Neuronal stem cell (in vitro differentiated cells): Measurements from ENCODE around the gene CACNB1.

ENCODE experiments used
- DNase-seq: peaks from one replicate; pipeline ENCODE4 v3.0.0-alpha.2; 2013; ENCODE audit warnings: low spot score
- H2AFZ ChIP-seq: one replicate; pipeline ENCODE4 v1.6.1; 2013; ENCODE audit warnings: mild to moderate bottlenecking, low read length, inconsistent platforms
- H2AK5ac ChIP-seq: 2 replicates; pipeline ENCODE4 v1.6.1; 2013; ENCODE audit warnings: low read depth, mild to moderate bottlenecking, inconsistent platforms, low read length, moderate library complexity, mixed read lengths
- H2BK120ac ChIP-seq: 2 replicates; pipeline ENCODE4 v1.6.1; 2013; ENCODE audit warnings: low read depth, mild to moderate bottlenecking, inconsistent platforms, low read length, moderate library complexity, mixed read lengths
- H2BK12ac ChIP-seq: one replicate; pipeline ENCODE4 v1.6.1; 2013; ENCODE audit warnings: low read length, inconsistent platforms
- H2BK15ac ChIP-seq: 2 replicates; pipeline ENCODE4 v1.6.1; 2013; ENCODE audit warnings: mild to moderate bottlenecking, low read length, inconsistent platforms, mixed read lengths
- H2BK5ac ChIP-seq: one replicate; pipeline ENCODE4 v1.6.1; 2013; ENCODE audit warnings: inconsistent platforms, mild to moderate bottlenecking, low read length, moderate library complexity
- H3K14ac ChIP-seq: one replicate; pipeline ENCODE4 v1.6.1; 2013; ENCODE audit warnings: low read length, inconsistent platforms
- H3K18ac ChIP-seq: 2 replicates; pipeline ENCODE4 v1.6.1; 2013; ENCODE audit warnings: low read length, inconsistent platforms
- H3K23ac ChIP-seq: 2 replicates; pipeline ENCODE4 v1.6.1; 2013; ENCODE audit warnings: low read depth, mild to moderate bottlenecking, mixed read lengths, low read length, inconsistent platforms; ENCODE audit not compliant: poor library complexity
- H3K27ac ChIP-seq: replicated peaks from 3 replicates; pipeline ENCODE4 v1.5.1; 2013; ENCODE audit warnings: low read length, inconsistent platforms
- H3K27me3 ChIP-seq, 3 experiments: 2 replicates each; pipeline ENCODE4 v1.6.1; 2013; ENCODE audit warnings: low read length in 3 of 3, mild to moderate bottlenecking in 2 of 3, inconsistent platforms in 1 of 3, low read depth in 1 of 3, mixed read lengths in 1 of 3, moderate library complexity in 1 of 3; ENCODE audit not compliant: control insufficient read depth in 3 of 3, insufficient read depth in 3 of 3
- H3K36me3 ChIP-seq, 2 donors: replicated peaks in 1 of 2; 2 replicates each; pipeline ENCODE4 v1.6.1; 2013; ENCODE audit warnings: low read length in 2 of 2; ENCODE audit not compliant: control insufficient read depth in 2 of 2, insufficient read depth in 2 of 2
- H3K4ac ChIP-seq: 2 replicates; pipeline ENCODE4 v1.6.1; 2013; ENCODE audit warnings: inconsistent platforms, mild to moderate bottlenecking, low read length, moderate library complexity
- H3K4me1 ChIP-seq, 2 donors: 1 replicate in 1 of 2; 2 replicates in 1 of 2; pipeline ENCODE4 v1.6.1; 2013; ENCODE audit warnings: low read length in 2 of 2, low read depth in 1 of 2; ENCODE audit not compliant: control insufficient read depth in 2 of 2, insufficient read depth in 1 of 2
- H3K4me2 ChIP-seq: one replicate; pipeline ENCODE4 v1.6.1; 2013; ENCODE audit warnings: mild to moderate bottlenecking, low read length, inconsistent platforms; ENCODE audit not compliant: insufficient read depth, poor library complexity, severe bottlenecking
- H3K4me3 ChIP-seq, 2 donors: 2 replicates each; pipeline ENCODE4 v1.5.1; 2013; ENCODE audit warnings: low read length in 2 of 2, mild to moderate bottlenecking in 2 of 2, inconsistent platforms in 1 of 2, moderate library complexity in 1 of 2
- H3K79me1 ChIP-seq: one replicate; pipeline ENCODE4 v1.6.1; 2013; ENCODE audit warnings: low read depth, mild to moderate bottlenecking, inconsistent platforms, low read length, moderate library complexity
- H3K9ac ChIP-seq: one replicate; pipeline ENCODE4 v1.6.1; 2013; ENCODE audit warnings: mild to moderate bottlenecking, low read depth, low read length, inconsistent platforms; ENCODE audit not compliant: poor library complexity
- H3K9me3 ChIP-seq, 2 donors: replicated peaks in 1 of 2; 2 replicates each; pipeline versions ENCODE3 to v1.6.1; 2013; ENCODE audit warnings: low read length in 2 of 2, mild to moderate bottlenecking in 2 of 2, inconsistent platforms in 1 of 2, low read depth in 1 of 2, mixed read lengths in 1 of 2, moderate library complexity in 1 of 2; ENCODE audit not compliant: control insufficient read depth in 2 of 2, insufficient read depth in 1 of 2
- H4K8ac ChIP-seq: one replicate; pipeline ENCODE4 v1.6.1; 2013; ENCODE audit warnings: low read depth, mild to moderate bottlenecking, inconsistent platforms, low read length, moderate library complexity
- H4K91ac ChIP-seq: one replicate; pipeline ENCODE4 v1.6.1; 2013; ENCODE audit warnings: low read length, low read depth, mild to moderate bottlenecking, inconsistent platforms; ENCODE audit not compliant: poor library complexity
- WGBS, 2 donors: extraction: QIAGEN DNeasy Blood & Tissue Kit; methylation state at CpG; one replicate each; pipeline ENCODE4 v1.1.7; 2013; ENCODE audit warnings: missing lambda C conversion rate in 2 of 2, mixed read lengths in 1 of 2; ENCODE audit not compliant: insufficient read length in 2 of 2, insufficient replicate concordance in 1 of 2; ENCODE audit errors: extremely low coverage in 2 of 2; 5-methylcytosine and 5-hydroxymethylcytosine counted together

CACNB1 gene

GRCh38 chr17:39170558-39170957 is 26.9 kb downstream of the CACNB1 start:
- Histone ChIP-seq H4K8ac (no peak overlapping the region), H3K9ac (no peak overlapping the region), H2BK12ac (no peak overlapping the region), H3K23ac (no peak overlapping the region), H2BK5ac (no peak overlapping the region), H3K4me2 (no peak overlapping the region), H2BK120ac (no peak overlapping the region), H2AK5ac (no peak overlapping the region), H3K79me1 (no peaks in the 10 kb centered on the region), H3K4me3 (no peak overlapping the region), H3K36me3 (no peaks in the 10 kb centered on the region), H4K91ac (no peak overlapping the region), H3K4ac (no peak overlapping the region), H2AFZ (no peak overlapping the region), H3K27me3 (peaks cover 0 to 21% (median 20%) of the 10 kb centered on the region in 3 experiments), H2BK15ac (no peak overlapping the region), H3K14ac (no peak overlapping the region), H3K18ac (no peak overlapping the region), H3K9me3 (peaks cover 0 to 2% of the 10 kb centered on the region in 2 donors), H3K4me1 (peaks cover 0 to 9% of the 10 kb centered on the region in 2 donors), H3K27ac (no peak overlapping the region)
- WGBS, 2 donors, result no CpG with 5 or more reads among the region's 6 CpGs
- DNase-seq, result no peak

- no peak overlapping the region for H3K27ac ChIP-seq
- peaks cover 0 to 9% of the 10 kb centered on the region in 2 donors for H3K4me1 ChIP-seq
- H4K91ac ChIP-seq, result no peak overlapping the region
- peaks cover 0 to 2% of the 10 kb centered on the region in 2 donors for H3K9me3 ChIP-seq
- H3K4ac ChIP-seq, result no peak overlapping the region
- H4K8ac ChIP-seq, result no peak overlapping the region
- no peak overlapping the region for H2AK5ac ChIP-seq
- peaks cover 4 to 25% (median 25%) of the 10 kb centered on the region in 3 experiments for H3K27me3 ChIP-seq
- WGBS, 2 donors, result no CpG with 5 or more reads among the region's 4 CpGs
- no peaks in the 10 kb centered on the region for H3K79me1 ChIP-seq
- no peak overlapping the region for H3K18ac ChIP-seq
- H2BK120ac ChIP-seq, result no peak overlapping the region
- no peak overlapping the region for H3K4me2 ChIP-seq
- no peak overlapping the region for H3K14ac ChIP-seq
- DNase-seq, result no peak
- no peak overlapping the region for H3K4me3 ChIP-seq
- H2BK5ac ChIP-seq, result no peak overlapping the region
- H2AFZ ChIP-seq, result no peak overlapping the region
- H2BK15ac ChIP-seq, result no peak overlapping the region
- no peak overlapping the region for H3K23ac ChIP-seq
- no peak overlapping the region for H2BK12ac ChIP-seq
- no peak overlapping the region for H3K9ac ChIP-seq
- no peaks in the 10 kb centered on the region for H3K36me3 ChIP-seq
Measured at GRCh38 chr17:39170109-39170508, 27.4 kb downstream of the CACNB1 start.

GRCh38 chr17:39169518-39169917 is 28.0 kb downstream of the CACNB1 start:
- Histone ChIP-seq H3K4me2 (no peak overlapping the region), H3K9ac (no peak overlapping the region), H3K4ac (no peak overlapping the region), H2AK5ac (no peak overlapping the region), H2AFZ (no peak overlapping the region), H2BK15ac (no peak overlapping the region), H3K18ac (no peak overlapping the region), H3K9me3 (peaks cover 0 to 2% of the 10 kb centered on the region in 2 donors), H3K4me1 (peaks cover 0 to 6% of the 10 kb centered on the region in 2 donors), H3K4me3 (no peak overlapping the region), H3K23ac (no peak overlapping the region), H4K91ac (no peak overlapping the region), H2BK5ac (no peak overlapping the region), H2BK120ac (no peak overlapping the region), H3K27me3 (peaks cover 6 to 29% (median 28%) of the 10 kb centered on the region in 3 experiments), H3K79me1 (no peaks in the 10 kb centered on the region), H4K8ac (no peak overlapping the region), H2BK12ac (no peak overlapping the region), H3K27ac (no peak overlapping the region), H3K36me3 (no peaks in the 10 kb centered on the region), H3K14ac (no peak overlapping the region)
- no CpG with 5 or more reads among the region's 3 CpGs for WGBS, 2 donors
- DNase-seq, result no peak

GRCh38 chr17:39169101-39169500 is 28.4 kb downstream of the CACNB1 start:
- Histone ChIP-seq H3K9me3 (peaks cover 0 to 2% of the 10 kb centered on the region in 2 donors), H3K27me3 (peaks cover 6 to 31% (median 28%) of the 10 kb centered on the region in 3 experiments), H3K23ac (no peak overlapping the region), H3K4me3 (no peak overlapping the region), H2AK5ac (no peak overlapping the region), H4K8ac (no peak overlapping the region), H3K4ac (no peak overlapping the region), H4K91ac (no peak overlapping the region), H3K27ac (no peak overlapping the region), H2BK5ac (no peak overlapping the region), H2BK120ac (no peak overlapping the region), H3K36me3 (no peaks in the 10 kb centered on the region), H3K18ac (no peak overlapping the region), H3K4me1 (peaks cover 0 to 6% of the 10 kb centered on the region in 2 donors), H3K79me1 (no peaks in the 10 kb centered on the region), H2BK15ac (no peak overlapping the region), H2AFZ (no peak overlapping the region), H2BK12ac (no peak overlapping the region), H3K14ac (no peak overlapping the region), H3K9ac (no peak overlapping the region), H3K4me2 (no peak overlapping the region)
- DNase-seq, result no peak
- no CpG with 5 or more reads among the region's 14 CpGs for WGBS, 2 donors
